PC-9 (cell line): ENCODE measurements around the gene LRRC8D. TPM values are rescaled to one million over a fixed set of nuclear protein-coding genes. Genes with fewer than 3 reads are reported as not detected.
A peak's percentile ranks its signal among the peaks of the same experiment; 100 is the strongest.

Experiments used
- BruUV-seq: library from RNA; stranded (reverse); fragments of 400-500 nt; replicated peaks from 2 replicates; lab custom pipeline; 2021; lab: Mats Ljungman, UMichigan
- CTCF ChIA-PET: fragments of 300-600 bp; sonication (Branson Sonifier 250); formaldehyde crosslinking; loops from one replicate; lab custom pipeline; 2022; ENCODE audit warnings: antibody characterized with exemption; lab: Charles Lee
- POLR2A ChIA-PET: fragments of 300-600 bp; sonication (Branson Sonifier 250); formaldehyde crosslinking; loops from one replicate; lab custom pipeline; 2022; ENCODE audit warnings: antibody characterized with exemption; ENCODE audit not compliant: unreplicated experiment; lab: Charles Lee
- DNase-seq, 2 experiments: peaks; one replicate each; pipeline versions ENCODE4 v3.0.0 to v3.0.0-alpha.2; 2015 to 2022; ENCODE audit warnings: mixed read lengths in 1 of 2
- H2AFZ ChIP-seq: fragments of 200-600 bp; sonication (generic); 2 replicates; pipeline ENCODE4 v1.8.1; 2017; ENCODE audit warnings: antibody characterized with exemption
- H3F3A ChIP-seq: fragments of 200-600 bp; sonication (generic); 2 replicates; pipeline ENCODE4 v1.8.1; 2017; ENCODE audit warnings: antibody characterized with exemption, mild to moderate bottlenecking, low read depth; ENCODE audit not compliant: insufficient read depth
- H3K27ac ChIP-seq: fragments of 200-600 bp; sonication (generic); 2 replicates; pipeline ENCODE4 v1.6.1; 2016; ENCODE audit warnings: mixed run types
- H3K27me3 ChIP-seq: fragments of 200-600 bp; sonication (generic); 2 replicates; pipeline ENCODE4 v1.6.1; 2016; ENCODE audit warnings: low read depth, mixed run types; ENCODE audit not compliant: insufficient read depth
- H3K36me3 ChIP-seq: fragments of 200-600 bp; sonication (generic); 2 replicates; pipeline ENCODE4 v1.6.1; 2016; ENCODE audit warnings: low read depth, mixed run types
- H3K4me1 ChIP-seq: fragments of 200-600 bp; sonication (generic); replicated peaks from 2 replicates; pipeline ENCODE4 v1.6.1; 2016; ENCODE audit warnings: mixed run types; ENCODE audit not compliant: insufficient read depth
- H3K4me2 ChIP-seq: fragments of 200-600 bp; sonication (generic); 2 replicates; pipeline ENCODE4 v1.6.1; 2017; ENCODE audit warnings: mixed run types
- H3K4me3 ChIP-seq: fragments of 200-600 bp; sonication (generic); 2 replicates; pipeline ENCODE4 v1.6.1; 2016; ENCODE audit warnings: mixed run types
- H3K79me2 ChIP-seq: fragments of 200-600 bp; sonication (generic); 2 replicates; pipeline ENCODE4 v1.6.1; 2017; ENCODE audit warnings: low read depth, mixed run types
- H3K9me2 ChIP-seq: fragments of 200-600 bp; sonication (generic); 2 replicates; pipeline ENCODE4 v1.8.1; 2017; ENCODE audit warnings: mild to moderate bottlenecking; ENCODE audit not compliant: insufficient read depth
- H3K9me3 ChIP-seq: fragments of 200-600 bp; sonication (generic); 2 replicates; pipeline ENCODE4 v1.8.1; 2016; ENCODE audit warnings: low read depth; ENCODE audit not compliant: insufficient read depth
- H4K20me1 ChIP-seq: fragments of 200-600 bp; sonication (generic); 2 replicates; pipeline ENCODE4 v1.8.1; 2017; ENCODE audit not compliant: insufficient read depth
- EZH2 ChIP-seq: fragments of 200-600 bp; sonication (generic); IDR thresholded peaks from 2 replicates; pipeline ENCODE4 v1.8.0; 2017; ENCODE audit warnings: antibody characterized with exemption, low read depth
- intact Hi-C: fragments of 100-400 bp; cut with micrococcal nuclease; formaldehyde crosslinking; loops from one replicate; pipeline ENCODE4 v1.10.0; 2022; ENCODE audit not compliant: unreplicated experiment
- total RNA-seq: library from RNA; stranded (reverse); gene quantifications from 2 replicates; pipeline ENCODE4 v1.2.3, GENCODE V29; 2021
- TF ChIP-seq, protein P1 (sequence below): fragments of 200-600 bp; sonication (generic); conservative IDR thresholded peaks from 2 replicates; pipeline ENCODE4 v1.6.1; 2017; ENCODE audit warnings: mixed run types, antibody characterized with exemption, mild to moderate bottlenecking, moderate library complexity

Gene LRRC8D
- total RNA-seq, 1 experiment from 2014 or later, result 75.9 TPM

GRCh38 chr1:89986020-89986419 lies 165.2 kb downstream of the LRRC8D start:
- no TSS peak for BruUV-seq
- Histone ChIP-seq H4K20me1 (no peaks in the 10 kb centered on the region), H2AFZ (no peak overlapping the region), H3K4me1 (peaks cover 74% of the 10 kb centered on the region), H3K36me3 (no peaks in the 10 kb centered on the region), H3F3A (peaks cover 28% of the 10 kb centered on the region), H3K9me3 (no peaks in the 10 kb centered on the region), H3K79me2 (no peaks in the 10 kb centered on the region), H3K27ac (peak overlapping the region; percentile 8; the same call in 1 of the 2 replicates), H3K27me3 (no peaks in the 10 kb centered on the region), H3K9me2 (no peaks in the 10 kb centered on the region), H3K4me3 (no peak overlapping the region), H3K4me2 (no peak overlapping the region)
- CTCF ChIA-PET, result interaction anchor here (0.7 to 0.8 kb wide), 3 partner anchors 11 to 142 kb away, joined by 6 to 16 read pairs (median 10); no protein-coding TSS in a partner anchor
- intact Hi-C loops, result loop anchor here (2.0 to 5.0 kb wide), 2 partner anchors 34 to 75 kb away; no protein-coding TSS in a partner anchor
- POLR2A ChIA-PET, result interaction anchor here (0.6 kb wide), 1 partner anchor 75 kb away, joined by 3 read pairs; no protein-coding TSS in a partner anchor
- DNase-seq, result no peak
- TF ChIP-seq, protein P1, sequence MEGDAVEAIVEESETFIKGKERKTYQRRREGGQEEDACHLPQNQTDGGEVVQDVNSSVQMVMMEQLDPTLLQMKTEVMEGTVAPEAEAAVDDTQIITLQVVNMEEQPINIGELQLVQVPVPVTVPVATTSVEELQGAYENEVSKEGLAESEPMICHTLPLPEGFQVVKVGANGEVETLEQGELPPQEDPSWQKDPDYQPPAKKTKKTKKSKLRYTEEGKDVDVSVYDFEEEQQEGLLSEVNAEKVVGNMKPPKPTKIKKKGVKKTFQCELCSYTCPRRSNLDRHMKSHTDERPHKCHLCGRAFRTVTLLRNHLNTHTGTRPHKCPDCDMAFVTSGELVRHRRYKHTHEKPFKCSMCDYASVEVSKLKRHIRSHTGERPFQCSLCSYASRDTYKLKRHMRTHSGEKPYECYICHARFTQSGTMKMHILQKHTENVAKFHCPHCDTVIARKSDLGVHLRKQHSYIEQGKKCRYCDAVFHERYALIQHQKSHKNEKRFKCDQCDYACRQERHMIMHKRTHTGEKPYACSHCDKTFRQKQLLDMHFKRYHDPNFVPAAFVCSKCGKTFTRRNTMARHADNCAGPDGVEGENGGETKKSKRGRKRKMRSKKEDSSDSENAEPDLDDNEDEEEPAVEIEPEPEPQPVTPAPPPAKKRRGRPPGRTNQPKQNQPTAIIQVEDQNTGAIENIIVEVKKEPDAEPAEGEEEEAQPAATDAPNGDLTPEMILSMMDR, result no peak
- TF ChIP-seq EZH2, result no peak

Other genes with a start within 250 kb of the LRRC8D start
- 2.0 and 2.2 TPM in 2 replicates for gene LRRC8C, start 187.9 kb upstream of the LRRC8D start, total RNA-seq
- 23.2 and 26.2 TPM in 2 replicates for gene ZNF326, start 174.1 kb downstream of the LRRC8D start, total RNA-seq